ENCODE measurements around the gene UROC1.

- TF ChIP-seq CTCF (conservative IDR thresholded peaks at IDR 0.05; ENCODE audit: low read length) (no peak), EZH2phosphoT487 (IDR thresholded peaks at IDR 0.05; ENCODE audit: borderline replicate concordance, low read depth, low read length) (no peak)
These were observed 78.1 kb downstream of the UROC1 start for GRCh38 chr3:126439346-126439967.

Data from OCI-LY7 (cell line).